Measurements from ENCODE around the gene PARD3.

- TF ChIP-seq CTCF (IDR thresholded peaks at IDR 0.05) (no peak), POLR2A (IDR thresholded peaks at IDR 0.05) (no peak)
These were observed 6.8 kb downstream of the PARD3 start for GRCh38 chr10:34808336-34808735.
